SK-N-SH treated with all-trans-retinoic acid at 6 μM for 48 hours (cell line): ENCODE results near the gene PRKCB.

Source experiments
- ARNTL ChIP-seq: fragments of 450-650 bp; formaldehyde crosslinking; IDR thresholded peaks from 2 replicates; pipeline ENCODE4 v1.5.0; 2020; ENCODE audit warnings: low read depth, mild to moderate bottlenecking, moderate library complexity, borderline replicate concordance
- BACH2 ChIP-seq: fragments of 250-450 bp; sonication (Bioruptor Pico); IDR thresholded peaks from 2 replicates; pipeline ENCODE4 v1.9.0; 2021; ENCODE audit warnings: mild to moderate bottlenecking, borderline replicate concordance
- GLIS3 ChIP-seq: fragments of 250-450 bp; sonication (Bioruptor Pico); IDR thresholded peaks from 2 replicates; pipeline ENCODE4 v1.5.0; 2020; ENCODE audit warnings: mild to moderate bottlenecking, moderate library complexity
- PPARA ChIP-seq: fragments of 250-450 bp; sonication (Bioruptor Pico); IDR thresholded peaks from 2 replicates; pipeline ENCODE4 v1.5.0; 2020; ENCODE audit warnings: mild to moderate bottlenecking, borderline replicate concordance
- RARB ChIP-seq: fragments of 250-450 bp; sonication (Bioruptor Pico); IDR thresholded peaks from 2 replicates; pipeline ENCODE4 v1.8.0; 2021; ENCODE audit warnings: mild to moderate bottlenecking, moderate library complexity
- TCF4 ChIP-seq: fragments of 250-450 bp; sonication (Bioruptor Pico); IDR thresholded peaks from 2 replicates; pipeline ENCODE4 v1.8.0; 2021; ENCODE audit warnings: mild to moderate bottlenecking, moderate library complexity, borderline replicate concordance
- TOX ChIP-seq: fragments of 250-450 bp; sonication (Bioruptor Pico); IDR thresholded peaks from 2 replicates; pipeline ENCODE4 v1.8.0; 2021; ENCODE audit warnings: mild to moderate bottlenecking, moderate library complexity, borderline replicate concordance
- ZC3H10 ChIP-seq: fragments of 250-450 bp; sonication (Bioruptor Pico); IDR thresholded peaks from 2 replicates; pipeline ENCODE4 v1.5.1; 2021; ENCODE audit warnings: mild to moderate bottlenecking, moderate library complexity
- ZFP3 ChIP-seq: fragments of 250-450 bp; sonication (Bioruptor Pico); IDR thresholded peaks from 2 replicates; pipeline ENCODE4 v1.5.0; 2020; ENCODE audit warnings: mild to moderate bottlenecking, moderate library complexity
- TF ChIP-seq, protein P1 (sequence below): fragments of 250-450 bp; sonication (Bioruptor Pico); IDR thresholded peaks from 2 replicates; pipeline ENCODE4 v1.8.0; 2020; ENCODE audit warnings: mild to moderate bottlenecking, moderate library complexity, borderline replicate concordance

DNA sequence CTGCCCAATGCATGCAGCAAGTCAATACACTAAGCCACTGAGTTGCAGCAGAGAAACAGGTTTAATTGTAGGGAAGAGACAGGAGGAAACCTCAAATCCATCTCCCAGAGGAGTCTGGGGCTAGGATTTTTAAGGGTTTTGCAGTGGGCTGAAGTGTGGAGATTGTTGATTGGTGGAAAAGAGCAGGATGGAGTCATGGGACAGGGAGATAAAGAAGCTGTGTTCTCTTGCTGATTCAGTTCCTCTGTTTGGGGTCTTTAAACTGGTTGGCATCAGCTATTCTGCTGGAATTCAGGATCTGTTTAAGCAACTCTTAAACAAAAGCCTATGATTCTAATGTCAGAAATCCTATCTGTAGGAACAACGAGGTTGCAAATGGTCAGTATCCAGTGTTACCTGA is 239.5 kb downstream of the PRKCB start:
- TF ChIP-seq GLIS3 (CRISPR knock-in tag) (no peak), RARB (CRISPR knock-in tag) (no peak), TOX (CRISPR knock-in tag) (no peak), ZC3H10 (no peak), BACH2 (no peak), ZFP3 (no peak), TCF4 (CRISPR knock-in tag) (no peak), ARNTL (CRISPR knock-in tag) (no peak), PPARA (CRISPR knock-in tag) (no peak)
- TF ChIP-seq, protein P1, sequence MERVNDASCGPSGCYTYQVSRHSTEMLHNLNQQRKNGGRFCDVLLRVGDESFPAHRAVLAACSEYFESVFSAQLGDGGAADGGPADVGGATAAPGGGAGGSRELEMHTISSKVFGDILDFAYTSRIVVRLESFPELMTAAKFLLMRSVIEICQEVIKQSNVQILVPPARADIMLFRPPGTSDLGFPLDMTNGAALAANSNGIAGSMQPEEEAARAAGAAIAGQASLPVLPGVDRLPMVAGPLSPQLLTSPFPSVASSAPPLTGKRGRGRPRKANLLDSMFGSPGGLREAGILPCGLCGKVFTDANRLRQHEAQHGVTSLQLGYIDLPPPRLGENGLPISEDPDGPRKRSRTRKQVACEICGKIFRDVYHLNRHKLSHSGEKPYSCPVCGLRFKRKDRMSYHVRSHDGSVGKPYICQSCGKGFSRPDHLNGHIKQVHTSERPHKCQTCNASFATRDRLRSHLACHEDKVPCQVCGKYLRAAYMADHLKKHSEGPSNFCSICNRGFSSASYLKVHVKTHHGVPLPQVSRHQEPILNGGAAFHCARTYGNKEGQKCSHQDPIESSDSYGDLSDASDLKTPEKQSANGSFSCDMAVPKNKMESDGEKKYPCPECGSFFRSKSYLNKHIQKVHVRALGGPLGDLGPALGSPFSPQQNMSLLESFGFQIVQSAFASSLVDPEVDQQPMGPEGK (CRISPR knock-in tag) = no peak
